ACC112 (cell line): ENCODE results near the gene KCNH5.
"Not testable (repeated sequence)": the region's sequence is repeated elsewhere in the genome, so short reads cannot be mapped to it uniquely, and the experiment has no call there.

Experiments
- H2AFZ ChIP-seq: fragments of 200-600 bp; sonication (generic); one replicate; pipeline ENCODE4 v1.6.0; 2017; ENCODE audit warnings: antibody characterized with exemption, low read length; ENCODE audit not compliant: unreplicated experiment
- H3K27ac ChIP-seq: fragments of 200-600 bp; sonication (generic); 2 replicates; pipeline ENCODE4 v1.5.1; 2014; ENCODE audit warnings: low read depth, mild to moderate bottlenecking, antibody characterized with exemption, low read length, moderate library complexity
- H3K27me3 ChIP-seq: fragments of 200-600 bp; sonication (generic); 2 replicates; pipeline ENCODE4 v1.6.1; 2014; ENCODE audit warnings: mild to moderate bottlenecking, antibody characterized with exemption, low read length, moderate library complexity, mixed read lengths; ENCODE audit not compliant: insufficient read depth
- H3K36me3 ChIP-seq: fragments of 200-600 bp; sonication (generic); 2 replicates; pipeline ENCODE4 v1.6.1; 2016; ENCODE audit warnings: mild to moderate bottlenecking, antibody characterized with exemption, low read length, moderate library complexity, mixed read lengths; ENCODE audit not compliant: insufficient read depth
- H3K4me1 ChIP-seq: fragments of 200-600 bp; sonication (generic); one replicate; pipeline ENCODE4 v1.6.1; 2016; ENCODE audit warnings: low read length, mixed read lengths; ENCODE audit not compliant: insufficient read depth, unreplicated experiment, control insufficient read depth
- H3K4me3 ChIP-seq: fragments of 200-600 bp; sonication (generic); 2 replicates; pipeline ENCODE4 v1.5.1; 2014; ENCODE audit warnings: mild to moderate bottlenecking, low read depth, low read length
- H3K79me2 ChIP-seq: fragments of 200-600 bp; sonication (generic); one replicate; pipeline ENCODE4 v1.6.0; 2016; ENCODE audit warnings: low read length; ENCODE audit not compliant: control insufficient read depth, unreplicated experiment, insufficient read depth

KCNH5 gene

DNA sequence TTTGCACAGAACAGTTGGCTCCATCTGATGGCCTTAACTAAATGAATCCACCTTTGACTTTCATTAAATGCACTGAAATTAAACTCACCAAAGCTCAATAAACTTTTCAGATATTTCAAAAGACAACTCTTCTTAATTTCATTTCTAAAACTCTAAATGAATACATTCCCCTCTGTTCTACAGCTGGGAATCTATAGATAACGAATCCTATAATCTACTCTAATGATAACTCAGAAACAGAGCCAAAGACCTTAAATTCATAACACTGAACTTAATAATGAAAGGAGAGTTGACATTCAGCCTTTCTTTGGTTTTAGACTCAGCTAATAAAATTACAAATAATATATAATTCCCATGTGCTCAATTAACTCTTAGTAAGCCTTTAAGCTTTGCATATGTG lies 150.5 kb downstream of the KCNH5 start:
- H2AFZ ChIP-seq, result no peak overlapping the region
- H3K27me3 ChIP-seq, result no peaks in the 10 kb centered on the region
- no peaks in the 10 kb centered on the region for H3K36me3 ChIP-seq
- no peak overlapping the region for H3K27ac ChIP-seq
- H3K79me2 ChIP-seq, result no peaks in the 10 kb centered on the region
- no peak overlapping the region for H3K4me3 ChIP-seq
- no peaks in the 10 kb centered on the region for H3K4me1 ChIP-seq

DNA sequence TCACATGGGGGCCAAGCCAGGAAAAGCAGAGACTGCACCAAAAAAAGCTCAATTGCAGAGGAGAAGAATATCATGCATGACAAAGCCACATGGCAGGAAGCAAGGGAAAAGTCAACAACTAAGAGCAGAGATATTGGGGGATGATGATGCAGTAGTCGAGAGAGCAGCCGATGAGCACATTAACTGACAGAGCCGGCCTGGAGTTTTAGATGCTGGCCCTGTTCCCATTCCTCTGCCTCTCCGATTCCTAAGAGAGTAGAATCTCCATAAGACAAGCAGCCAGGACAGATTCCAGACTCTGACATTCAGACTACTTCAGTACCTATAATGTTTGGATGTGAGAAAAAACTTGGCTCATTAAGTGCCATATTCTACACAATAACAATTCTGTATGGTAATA lies 155.9 kb downstream of the KCNH5 start:
- no peak overlapping the region for H2AFZ ChIP-seq
- H3K27ac ChIP-seq, result no peak overlapping the region
- H3K27me3 ChIP-seq, result no peaks in the 10 kb centered on the region
- H3K4me1 ChIP-seq, result no peaks in the 10 kb centered on the region
- no peak overlapping the region for H3K4me3 ChIP-seq
- no peaks in the 10 kb centered on the region for H3K79me2 ChIP-seq
- H3K36me3 ChIP-seq, result no peaks in the 10 kb centered on the region

DNA sequence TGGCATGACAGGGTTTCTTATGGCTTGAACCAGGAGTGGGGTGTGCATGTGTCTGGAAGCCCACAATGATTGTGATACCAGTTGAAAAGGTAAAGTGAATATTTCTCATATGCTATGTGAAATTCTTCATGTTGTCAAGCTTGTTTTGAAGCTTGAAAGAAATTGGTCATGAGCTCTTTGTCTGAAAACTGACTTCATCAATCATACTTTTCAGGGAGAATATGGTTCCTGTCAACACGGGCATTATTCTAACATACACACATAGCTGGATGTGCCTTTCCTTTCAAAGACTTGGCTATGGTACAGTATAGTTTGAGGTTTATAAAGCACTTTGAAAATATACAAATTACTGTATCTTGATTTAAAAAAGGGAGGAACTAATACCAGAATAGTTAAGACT lies 158.8 kb downstream of the KCNH5 start:
- Histone ChIP-seq H3K79me2 (no peaks in the 10 kb centered on the region), H3K36me3 (no peaks in the 10 kb centered on the region), H3K4me1 (no peaks in the 10 kb centered on the region), H3K4me3 (no peak overlapping the region), H3K27ac (no peak overlapping the region), H3K27me3 (no peaks in the 10 kb centered on the region), H2AFZ (no peak overlapping the region)

DNA sequence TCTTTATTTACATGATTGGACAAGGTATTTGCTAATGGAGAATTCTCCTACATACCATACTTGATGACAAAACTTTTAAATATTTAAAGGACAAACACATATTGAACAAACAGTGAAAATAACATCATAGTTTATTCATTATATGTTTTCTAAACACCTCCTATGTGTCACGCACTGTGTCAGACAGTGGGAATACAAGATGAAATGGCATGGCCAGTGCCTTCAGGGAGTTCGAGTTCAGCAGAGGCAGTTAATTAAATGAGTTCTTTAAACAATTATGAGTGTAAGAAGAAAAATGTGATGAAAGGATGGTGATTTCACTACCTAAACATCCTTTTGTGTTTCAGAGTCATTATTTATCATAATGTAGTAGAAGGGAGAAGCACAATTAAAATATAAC lies 159.8 kb downstream of the KCNH5 start:
- no peak overlapping the region for H3K27ac ChIP-seq
- H3K79me2 ChIP-seq, result no peaks in the 10 kb centered on the region
- H3K36me3 ChIP-seq, result no peaks in the 10 kb centered on the region
- H3K4me3 ChIP-seq, result no peak overlapping the region
- no peak overlapping the region for H2AFZ ChIP-seq
- H3K4me1 ChIP-seq, result no peaks in the 10 kb centered on the region
- no peaks in the 10 kb centered on the region for H3K27me3 ChIP-seq

DNA sequence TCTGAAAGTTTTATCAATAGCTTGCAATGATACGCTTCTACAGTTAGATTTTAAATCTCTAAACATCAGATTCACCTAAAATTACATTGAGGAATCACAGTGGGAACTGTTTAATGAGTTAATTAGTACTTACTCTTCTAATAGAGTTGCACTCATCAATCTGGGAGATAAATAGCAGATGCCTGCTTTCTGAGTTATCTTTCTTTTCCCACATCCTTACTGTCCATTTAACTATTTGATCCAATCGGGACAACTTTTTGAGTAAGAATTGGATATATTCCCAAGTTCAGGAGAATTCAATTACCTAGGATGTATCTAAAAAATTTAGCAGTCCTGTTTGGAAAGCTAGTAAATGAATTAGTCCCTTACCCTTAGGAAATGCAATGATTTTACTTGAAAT lies 162.3 kb downstream of the KCNH5 start:
- Histone ChIP-seq H3K4me3 (no peak overlapping the region), H3K4me1 (no peaks in the 10 kb centered on the region), H3K27ac (no peak overlapping the region), H3K36me3 (no peaks in the 10 kb centered on the region), H2AFZ (no peak overlapping the region), H3K27me3 (no peaks in the 10 kb centered on the region), H3K79me2 (no peaks in the 10 kb centered on the region)

DNA sequence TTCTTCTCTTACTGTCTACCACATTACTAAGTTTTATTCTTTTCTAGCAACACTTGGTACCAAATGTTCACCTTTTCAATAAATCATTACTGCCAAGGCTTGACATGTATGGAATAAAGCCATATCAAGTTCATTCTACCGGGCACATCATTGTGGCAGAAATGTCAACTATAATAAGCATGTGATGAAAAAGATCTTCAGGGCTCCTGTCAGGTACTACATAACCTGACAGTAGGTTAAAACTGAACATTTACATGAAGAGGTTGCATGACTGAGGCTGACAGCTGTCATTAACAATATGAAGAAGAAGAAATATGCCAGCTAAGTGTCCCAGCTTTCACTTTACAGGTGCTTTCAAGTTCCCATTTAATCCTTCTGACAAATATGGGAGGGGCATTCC lies 178.9 kb downstream of the KCNH5 start:
- H3K79me2 ChIP-seq, result no peaks in the 10 kb centered on the region
- no peaks in the 10 kb centered on the region for H3K4me1 ChIP-seq
- no peak overlapping the region for H3K27ac ChIP-seq
- H3K36me3 ChIP-seq, result no peaks in the 10 kb centered on the region
- no peak overlapping the region for H2AFZ ChIP-seq
- no peaks in the 10 kb centered on the region for H3K27me3 ChIP-seq
- no peak overlapping the region for H3K4me3 ChIP-seq

DNA sequence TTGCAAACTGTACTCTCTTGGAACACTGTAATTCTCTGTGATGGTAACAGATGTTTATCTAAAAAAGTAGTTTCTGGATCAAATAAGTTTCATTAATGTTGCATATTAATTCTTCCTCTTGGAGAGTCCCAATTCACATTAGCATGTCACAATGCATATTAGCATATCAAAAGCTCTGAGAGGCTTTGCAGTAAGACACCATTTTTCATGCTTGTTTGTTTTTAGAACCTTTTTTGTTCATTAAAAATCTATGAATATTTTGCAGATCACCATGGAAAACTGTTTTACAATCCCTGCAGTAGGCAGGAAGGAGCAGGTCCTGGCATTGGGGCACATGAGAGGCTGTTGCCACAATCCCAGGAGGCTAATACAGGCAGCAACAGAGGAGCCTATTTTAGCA lies 180.7 kb downstream of the KCNH5 start:
- H3K4me3 ChIP-seq, result no peak overlapping the region
- H2AFZ ChIP-seq, result no peak overlapping the region
- H3K27me3 ChIP-seq, result no peaks in the 10 kb centered on the region
- no peaks in the 10 kb centered on the region for H3K79me2 ChIP-seq
- no peak overlapping the region for H3K27ac ChIP-seq
- H3K4me1 ChIP-seq, result no peaks in the 10 kb centered on the region
- no peaks in the 10 kb centered on the region for H3K36me3 ChIP-seq

DNA sequence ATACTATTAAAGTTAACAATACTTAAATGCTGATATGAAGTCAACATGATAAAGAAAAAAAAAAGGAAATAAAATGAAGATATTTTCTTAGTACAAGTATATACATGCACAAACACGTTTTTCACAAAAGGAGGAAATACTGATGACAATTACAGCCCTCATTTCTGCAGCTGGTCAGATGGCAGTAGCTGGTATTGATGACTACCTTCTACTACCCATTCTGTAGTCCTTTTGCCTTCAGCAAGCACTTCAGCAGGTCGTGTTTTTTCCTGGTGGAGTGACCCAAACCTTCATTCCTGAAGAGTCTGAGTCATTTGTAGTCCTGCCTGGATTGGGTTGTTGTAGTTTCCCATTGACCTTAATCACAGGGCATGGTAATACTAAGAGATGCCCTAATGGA lies 187.2 kb downstream of the KCNH5 start:
- not testable (repeated sequence) for H3K79me2 ChIP-seq, H3K36me3 ChIP-seq, H3K4me3 ChIP-seq, H3K4me1 ChIP-seq, H2AFZ ChIP-seq, H3K27ac ChIP-seq, H3K27me3 ChIP-seq

DNA sequence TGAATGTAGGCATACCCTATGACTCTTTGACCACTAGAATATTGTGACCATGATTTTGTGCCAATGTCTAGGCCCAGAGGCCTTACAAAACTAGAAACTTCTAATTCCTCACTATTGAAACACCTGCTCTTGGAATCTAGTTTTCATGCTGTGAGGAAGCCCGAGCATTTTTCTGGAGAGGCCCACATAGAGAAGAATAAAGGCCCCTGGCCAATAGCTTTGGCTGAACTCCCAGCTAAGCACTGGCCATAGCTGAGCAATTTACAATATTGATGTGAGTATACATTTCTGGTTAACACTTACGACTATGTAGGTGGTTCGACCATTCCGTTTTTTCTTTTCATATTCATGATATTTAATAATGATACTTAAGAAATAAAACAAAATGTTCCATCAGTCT lies 190.3 kb downstream of the KCNH5 start:
- Histone ChIP-seq H2AFZ (no peak overlapping the region), H3K4me3 (no peak overlapping the region), H3K79me2 (no peaks in the 10 kb centered on the region), H3K27me3 (no peaks in the 10 kb centered on the region), H3K4me1 (no peaks in the 10 kb centered on the region), H3K27ac (no peak overlapping the region), H3K36me3 (no peaks in the 10 kb centered on the region)

DNA sequence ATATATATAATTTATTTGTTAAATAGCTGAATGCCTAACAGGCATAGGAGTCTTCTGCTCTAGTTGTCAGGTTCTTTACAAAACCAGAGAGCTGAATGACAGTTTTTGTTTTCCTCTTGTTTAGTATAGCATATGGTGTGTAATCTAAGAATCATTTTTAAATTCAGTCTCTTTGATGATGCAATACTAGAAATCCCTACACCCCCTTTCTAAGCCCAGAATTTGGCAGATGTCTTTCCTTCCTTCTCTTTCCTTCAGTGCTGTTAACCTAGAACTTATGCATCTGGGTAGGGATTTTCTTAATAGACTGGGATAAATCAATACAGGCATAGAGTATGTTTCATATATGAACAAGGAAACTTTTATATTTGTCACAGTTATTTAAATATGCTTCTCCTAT lies 198.1 kb downstream of the KCNH5 start:
- H3K4me1 ChIP-seq, result no peaks in the 10 kb centered on the region
- H2AFZ ChIP-seq, result no peak overlapping the region
- H3K27me3 ChIP-seq, result no peaks in the 10 kb centered on the region
- no peaks in the 10 kb centered on the region for H3K36me3 ChIP-seq
- H3K79me2 ChIP-seq, result no peaks in the 10 kb centered on the region
- H3K27ac ChIP-seq, result no peak overlapping the region
- no peak overlapping the region for H3K4me3 ChIP-seq

DNA sequence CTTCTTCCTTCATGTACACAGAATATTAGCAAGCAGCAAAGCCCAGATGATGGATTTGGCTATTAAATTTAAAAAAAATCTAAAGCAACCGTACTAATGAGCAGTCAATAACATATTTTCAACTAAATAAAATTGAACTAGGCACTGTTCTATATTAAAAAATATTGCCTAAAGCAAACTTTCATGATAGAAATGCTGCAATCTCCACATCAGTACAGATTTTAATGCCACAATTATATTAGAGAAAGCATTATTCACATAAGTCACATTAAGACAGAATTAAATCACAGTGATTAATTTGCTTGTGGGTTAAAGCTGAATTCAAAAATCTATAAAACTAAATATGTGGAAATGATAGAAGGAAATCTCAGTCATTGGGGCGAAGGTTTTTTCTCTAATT lies 200.7 kb downstream of the KCNH5 start:
- Histone ChIP-seq H3K27ac (no peak overlapping the region), H3K36me3 (no peaks in the 10 kb centered on the region), H3K27me3 (no peaks in the 10 kb centered on the region), H3K4me1 (no peaks in the 10 kb centered on the region), H2AFZ (no peak overlapping the region), H3K79me2 (no peaks in the 10 kb centered on the region), H3K4me3 (no peak overlapping the region)

DNA sequence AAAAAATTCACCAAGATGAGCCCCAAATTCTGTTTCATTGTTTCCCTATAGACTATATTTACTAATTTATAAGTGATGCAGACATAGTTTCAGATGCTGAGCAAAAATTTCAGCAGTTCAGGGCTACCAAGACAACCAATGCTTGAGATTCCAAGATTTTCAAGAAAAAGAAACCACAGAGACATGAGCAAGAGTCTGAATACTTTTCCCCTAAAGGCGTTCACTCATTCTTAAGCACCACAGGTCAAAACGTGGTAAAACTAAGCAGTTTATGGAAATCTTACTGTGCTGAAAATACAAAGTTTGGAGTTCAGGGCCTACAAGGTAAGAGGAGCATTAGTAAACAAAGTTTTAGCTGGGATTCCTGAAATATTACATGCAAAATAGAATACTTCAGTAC lies 221.2 kb downstream of the KCNH5 start:
- Histone ChIP-seq H3K27me3 (no peaks in the 10 kb centered on the region), H3K4me3 (no peak overlapping the region), H3K79me2 (no peaks in the 10 kb centered on the region), H3K27ac (no peak overlapping the region), H2AFZ (no peak overlapping the region), H3K36me3 (no peaks in the 10 kb centered on the region), H3K4me1 (no peaks in the 10 kb centered on the region)
